Subcutaneous adipose tissue (tissue), 4 donors: ENCODE data around the gene SRL. TPM values are rescaled to one million over a fixed set of nuclear protein-coding genes. Genes with fewer than 3 reads are reported as not detected.

Source experiments
- total RNA-seq, 4 donors: library from RNA; depleted of rRNA; stranded (reverse); fragments of >200 nt; gene quantifications; one replicate each; pipeline ENCODE4 v1.1.0, GENCODE V29; 2016
- TF ChIP-seq, protein P1 (sequence below): fragments of 450-650 bp; IDR thresholded peaks from one replicate; pipeline ENCODE4 v1.5.1; 2016; ENCODE audit warnings: low read depth, mild to moderate bottlenecking, control low read depth, antibody characterized with exemption, moderate library complexity

The SRL gene
- total RNA-seq, 4 donors from 2014 or later: 0.16 to 2.3 (median 0.50) TPM

DNA sequence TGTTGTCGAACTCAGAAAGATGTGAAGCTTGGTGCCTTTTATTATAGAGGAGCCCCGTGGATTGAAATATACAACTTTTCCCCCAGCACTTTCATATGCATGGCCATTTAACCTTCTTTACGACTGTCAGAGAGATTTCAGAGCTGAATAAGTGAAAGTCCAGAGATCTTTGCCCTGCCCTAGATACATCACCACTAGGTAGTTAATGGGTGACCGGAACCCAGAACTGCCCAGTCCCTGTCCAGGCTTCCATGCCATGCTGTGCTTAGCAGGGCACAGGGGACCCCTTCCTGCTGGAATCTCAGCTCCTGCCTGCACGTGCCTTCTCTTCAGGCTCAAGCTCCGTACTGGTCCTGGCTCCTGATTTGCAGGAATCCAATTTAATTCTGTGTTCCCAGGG, 32.2 kb downstream of the SRL start:
- TF ChIP-seq, protein P1, sequence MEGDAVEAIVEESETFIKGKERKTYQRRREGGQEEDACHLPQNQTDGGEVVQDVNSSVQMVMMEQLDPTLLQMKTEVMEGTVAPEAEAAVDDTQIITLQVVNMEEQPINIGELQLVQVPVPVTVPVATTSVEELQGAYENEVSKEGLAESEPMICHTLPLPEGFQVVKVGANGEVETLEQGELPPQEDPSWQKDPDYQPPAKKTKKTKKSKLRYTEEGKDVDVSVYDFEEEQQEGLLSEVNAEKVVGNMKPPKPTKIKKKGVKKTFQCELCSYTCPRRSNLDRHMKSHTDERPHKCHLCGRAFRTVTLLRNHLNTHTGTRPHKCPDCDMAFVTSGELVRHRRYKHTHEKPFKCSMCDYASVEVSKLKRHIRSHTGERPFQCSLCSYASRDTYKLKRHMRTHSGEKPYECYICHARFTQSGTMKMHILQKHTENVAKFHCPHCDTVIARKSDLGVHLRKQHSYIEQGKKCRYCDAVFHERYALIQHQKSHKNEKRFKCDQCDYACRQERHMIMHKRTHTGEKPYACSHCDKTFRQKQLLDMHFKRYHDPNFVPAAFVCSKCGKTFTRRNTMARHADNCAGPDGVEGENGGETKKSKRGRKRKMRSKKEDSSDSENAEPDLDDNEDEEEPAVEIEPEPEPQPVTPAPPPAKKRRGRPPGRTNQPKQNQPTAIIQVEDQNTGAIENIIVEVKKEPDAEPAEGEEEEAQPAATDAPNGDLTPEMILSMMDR: no peak

DNA sequence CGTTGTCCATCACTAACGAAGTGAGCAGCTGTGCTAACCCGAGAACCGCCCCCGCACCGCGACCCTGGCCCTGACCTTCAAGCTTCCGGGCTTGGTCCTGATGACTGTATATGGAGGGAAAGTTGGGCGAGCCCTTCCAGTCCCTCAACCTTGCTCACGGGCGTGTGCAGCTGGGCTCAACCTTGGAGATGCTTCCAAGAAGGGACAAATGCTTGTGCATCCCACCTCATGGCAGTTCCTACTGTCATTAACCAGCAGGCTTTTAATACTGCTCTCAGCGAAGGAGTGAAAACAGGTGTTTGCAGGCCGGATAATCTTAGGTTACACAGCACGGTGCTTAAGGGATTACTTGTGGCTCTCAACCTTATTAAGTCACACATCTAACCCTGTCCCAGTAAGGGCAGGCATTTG, 33.5 kb downstream of the SRL start:
- TF ChIP-seq, protein P1: no peak

DNA sequence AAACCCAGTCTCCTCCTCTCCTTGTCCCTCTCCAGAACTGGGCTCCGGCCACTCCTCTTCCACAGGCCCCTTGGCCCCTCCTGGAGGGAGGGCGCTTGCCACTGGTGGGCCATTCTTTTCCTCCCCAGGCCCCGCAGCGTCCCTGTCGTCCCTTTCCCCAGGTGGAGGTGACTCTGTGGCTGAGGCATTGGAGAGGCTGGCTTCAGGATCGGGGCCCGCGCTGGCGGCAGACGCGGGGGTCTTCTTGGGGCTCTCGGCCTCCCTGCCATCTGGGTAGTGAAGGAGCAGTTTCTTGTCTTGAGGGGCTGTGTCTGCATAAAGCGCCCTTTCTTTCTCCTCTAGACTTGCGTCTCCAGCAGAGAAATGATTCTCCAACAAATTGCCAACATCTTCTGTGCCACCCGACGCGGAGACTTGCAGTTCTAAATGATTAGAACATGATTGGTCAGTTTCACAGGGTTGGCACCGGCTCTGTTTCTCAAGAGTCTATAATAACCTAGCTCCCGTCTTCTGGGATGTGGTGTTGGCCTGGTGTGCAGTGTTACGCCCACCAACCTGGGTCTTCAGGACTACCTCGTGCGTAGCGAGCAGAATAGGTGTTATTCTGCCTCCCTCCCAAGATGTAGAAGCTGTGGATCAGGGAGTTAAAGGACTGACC, 34.1 kb downstream of the SRL start:
- TF ChIP-seq, protein P1: no peak

DNA sequence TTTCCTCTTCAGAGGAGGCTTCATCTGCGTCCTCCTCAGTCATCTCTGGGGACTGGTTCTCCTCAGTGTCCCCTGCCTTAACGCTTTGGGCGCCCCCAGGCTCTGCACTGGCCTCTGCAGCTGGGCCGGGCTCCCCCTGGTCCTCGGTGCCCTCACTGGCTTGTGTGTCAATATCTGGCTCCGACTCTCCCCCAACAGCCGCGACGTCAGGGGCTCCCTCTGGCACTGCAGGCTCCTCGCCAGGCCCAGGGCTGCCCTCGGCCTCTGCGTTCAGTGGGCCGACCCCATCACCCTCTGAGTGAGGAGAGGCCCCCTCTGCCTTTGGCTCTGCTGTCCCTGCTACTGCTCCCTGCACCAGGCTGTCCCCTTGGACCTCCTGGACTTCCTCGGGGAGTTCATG, 34.7 kb downstream of the SRL start:
- TF ChIP-seq, protein P1: no peak

DNA sequence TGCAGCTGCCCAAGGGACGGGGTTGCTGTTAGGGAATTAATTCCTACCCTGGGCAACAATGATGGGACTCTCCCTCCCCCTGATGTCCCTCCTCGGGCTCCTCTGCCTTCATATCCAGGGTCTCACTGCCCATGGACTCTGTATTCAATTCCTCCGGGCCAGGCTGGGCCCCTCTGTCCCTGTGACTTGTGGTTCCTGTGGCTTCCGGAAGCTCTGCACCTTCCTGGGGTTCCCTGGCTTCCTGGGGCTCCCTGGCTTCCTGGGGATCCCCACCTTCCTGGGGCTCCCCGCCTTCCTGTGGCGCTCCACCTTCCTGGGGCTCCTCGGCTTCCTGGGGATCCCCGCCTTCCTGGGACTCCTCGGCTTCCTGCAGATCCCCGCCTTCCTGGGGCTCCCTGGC, 35.2 kb downstream of the SRL start:
- TF ChIP-seq, protein P1: no peak

DNA sequence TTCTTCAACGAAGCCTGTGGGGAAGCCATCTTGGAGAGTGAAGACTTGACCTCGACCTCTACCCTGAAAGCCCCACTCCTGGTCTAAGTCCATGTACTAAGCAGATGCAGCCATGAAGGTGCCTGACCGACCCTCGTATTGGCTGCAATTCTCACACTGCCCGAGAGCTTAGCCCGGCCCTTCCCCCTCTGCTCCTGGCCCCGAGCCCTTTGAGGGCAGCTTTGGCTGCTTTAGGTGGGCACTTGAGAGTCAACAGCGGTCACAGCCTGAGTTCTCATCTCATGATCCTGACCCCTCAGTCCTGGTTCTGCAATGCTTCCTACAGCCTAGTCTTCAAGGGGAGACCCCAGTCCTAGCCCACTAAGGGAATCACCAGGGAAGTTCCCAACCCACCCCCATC, 35.9 kb downstream of the SRL start:
- TF ChIP-seq, protein P1: no peak

DNA sequence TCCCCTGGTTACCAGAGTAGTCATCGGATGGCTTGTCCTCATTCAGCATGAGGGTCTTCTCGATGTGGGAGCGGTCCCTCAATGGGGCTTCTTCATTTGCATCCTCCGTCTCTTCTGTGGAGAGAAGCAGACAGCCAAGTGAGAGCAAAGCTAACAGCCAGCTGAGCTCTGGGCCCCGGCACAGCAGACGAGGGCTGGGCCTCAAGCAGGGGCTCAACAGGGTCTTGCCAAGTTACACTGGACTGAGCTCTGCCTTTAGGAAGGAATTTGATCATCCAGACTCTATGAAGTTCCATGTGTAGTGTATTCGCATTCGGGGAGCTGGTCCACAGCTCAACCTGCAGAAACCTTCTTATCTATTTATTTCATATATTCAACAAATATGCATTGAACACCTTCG, 37.4 kb downstream of the SRL start:
- TF ChIP-seq, protein P1: no peak
